ENCODE measurements around the gene RNF150. TPM values are rescaled to one million over a fixed set of nuclear protein-coding genes. Genes with fewer than 3 reads are reported as not detected.

The RNF150 gene
- total RNA-seq, 4 donors from 2014 or later = 10.2 to 34.5 (median 24.2) TPM

GRCh38 chr4:141140391-141141200 lies 7.3 kb upstream of the RNF150 start:
- Histone ChIP-seq H3K36me3 (no peaks in the 10 kb centered on the region), H3K9me3 (no peaks in the 10 kb centered on the region), H3K27me3 (no peaks in the 10 kb centered on the region), H3K4me3 (replicated peaks in 1 of 3) (no peak overlapping the region), H3K27ac (no peak overlapping the region), H3K4me1 (peaks cover 0 to 6% of the 10 kb centered on the region in 2 donors)
- intact Hi-C loops (cut with DNase I) = no loop called here
- no peak for TF ChIP-seq CTCF (IDR thresholded peaks at IDR 0.05)
- no peak for TF ChIP-seq POLR2A (IDR thresholded peaks at IDR 0.05)
- WGBS, 2 donors = 73 to 87% methylated on average over 3 of the region's 3 CpGs
- no peak for DNase-seq

DNA sequence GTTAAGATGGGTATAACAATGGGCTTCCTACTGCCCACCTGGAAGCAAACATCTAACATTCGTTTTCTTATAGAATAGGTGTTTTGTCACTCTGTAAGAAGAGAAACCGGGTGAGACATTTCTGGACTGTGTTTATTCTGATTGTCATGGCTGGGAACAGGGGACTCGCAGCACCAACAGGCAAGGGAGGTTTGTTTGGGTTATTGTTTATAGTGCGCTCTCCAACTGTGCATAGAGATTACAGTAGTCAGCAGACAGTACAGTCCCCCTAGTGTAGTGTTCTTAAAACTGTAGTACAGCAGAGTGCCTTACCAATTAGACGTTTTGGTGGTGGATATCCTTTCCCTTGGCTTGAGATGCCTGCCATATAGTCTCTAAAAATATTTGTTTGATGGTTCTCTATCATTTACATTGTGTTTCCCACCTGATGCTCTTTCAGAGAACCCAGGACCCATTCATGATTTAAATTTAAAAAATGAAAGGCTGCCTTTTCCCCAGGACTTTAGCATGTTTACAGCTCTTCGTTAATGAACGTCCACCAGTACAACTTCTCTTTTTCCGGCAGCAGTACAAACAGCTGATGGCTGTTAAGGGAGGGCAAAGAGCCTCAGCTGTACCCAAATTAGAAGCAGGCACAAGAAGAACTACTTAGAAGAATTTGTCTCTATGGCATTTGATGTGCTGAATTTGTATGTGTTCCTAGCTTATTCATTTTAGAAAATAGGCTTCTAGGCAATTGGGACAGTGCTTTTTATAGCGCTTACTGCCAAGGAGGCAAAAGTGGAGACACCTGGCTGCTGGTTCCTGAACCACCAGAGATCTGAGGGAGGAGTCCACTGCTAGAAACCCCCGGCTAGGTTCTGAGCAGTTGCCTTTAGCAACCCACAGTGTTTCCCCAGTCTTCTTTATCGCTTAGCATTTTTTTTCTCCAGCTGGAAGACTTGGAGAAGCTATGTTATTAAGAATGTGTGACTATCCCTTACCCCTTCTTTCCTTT lies 1.0 kb upstream of the RNF150 start:
- intact Hi-C loops (cut with DNase I) = loop anchor here (5.0 kb wide), 1 partner anchor 272 kb away; no protein-coding TSS in a partner anchor
- H3K9me3 ChIP-seq = no peaks in the 10 kb centered on the region
- WGBS, 2 donors = 62 to 68% methylated on average over 11 of the region's 11 CpGs
- DNase-seq = no peak
- H3K27ac ChIP-seq = peak overlapping the region in 2 of 3 donors; percentile 87 to 90
- H3K27me3 ChIP-seq = no peaks in the 10 kb centered on the region
- no peaks in the 10 kb centered on the region for H3K36me3 ChIP-seq
- TF ChIP-seq CTCF (IDR thresholded peaks at IDR 0.05) (no peak), POLR2A (IDR thresholded peaks at IDR 0.05) (no peak)
- H3K4me1 ChIP-seq = peaks cover 4 to 16% of the 10 kb centered on the region in 2 donors
- H3K4me3 ChIP-seq (replicated peaks in 1 of 3) = no peak overlapping the region

GRCh38 chr4:141132709-141133145 lies 542 bp downstream of the RNF150 start:
- WGBS, 2 donors = 0% methylated on average over 37 of the region's 42 CpGs; no CpG with 5 or more reads in 1 of the 2 donors
- peak; percentile 54 to 61 for DNase-seq
- Histone ChIP-seq H3K27me3 (no peaks in the 10 kb centered on the region), H3K9me3 (no peaks in the 10 kb centered on the region), H3K36me3 (no peaks in the 10 kb centered on the region), H3K27ac (peak overlapping the region; percentile 51 to 90 (median 87)), H3K4me3 (replicated peaks in 1 of 3) (peak overlapping the region; percentile 37 to 88 (median 73)), H3K4me1 (peaks cover 8 to 16% of the 10 kb centered on the region in 2 donors)
- intact Hi-C loops (cut with DNase I) = loop anchor here (5.0 kb wide), 1 partner anchor 270 kb away; no protein-coding TSS in a partner anchor
- no peak for TF ChIP-seq POLR2A (IDR thresholded peaks at IDR 0.05)
- TF ChIP-seq CTCF (IDR thresholded peaks at IDR 0.05) = no peak

- Histone ChIP-seq H3K27ac (peak overlapping the region in 2 of 3 donors; percentile 87 to 90), H3K9me3 (no peaks in the 10 kb centered on the region), H3K4me1 (peaks cover 8 to 16% of the 10 kb centered on the region in 2 donors), H3K4me3 (replicated peaks in 1 of 3) (peak overlapping the region; percentile 37 to 88 (median 73)), H3K27me3 (no peaks in the 10 kb centered on the region), H3K36me3 (no peaks in the 10 kb centered on the region)
- peak; percentile 57 to 62 for DNase-seq
- intact Hi-C loops (cut with DNase I) = loop anchor here (5.0 kb wide), 1 partner anchor 270 kb away; no protein-coding TSS in a partner anchor
- TF ChIP-seq POLR2A (IDR thresholded peaks at IDR 0.05) (no peak), CTCF (IDR thresholded peaks at IDR 0.05) (no peak)
- WGBS, 2 donors = 1% methylated on average over 23 to 53 of the region's 64 CpGs
Measured at GRCh38 chr4:141132072-141132708, 1.1 kb downstream of the RNF150 start.

Measured in thyroid gland (tissue), 4 donors.